OCI-LY7 (cell line): ENCODE measurements around the gene FIBP.

Source experiments
- EZH2phosphoT487 ChIP-seq: fragments of 200-600 bp; sonication (generic); IDR thresholded peaks from 2 replicates; pipeline ENCODE4 v1.6.1; 2018; ENCODE audit warnings: low read depth, borderline replicate concordance, mild to moderate bottlenecking, mixed run types, antibody characterized with exemption, low read length, moderate library complexity, mixed read lengths
- TF ChIP-seq, protein P1 (sequence below): fragments of 200-600 bp; sonication (generic); conservative IDR thresholded peaks from 2 replicates; pipeline ENCODE4 v1.5.1; 2014; ENCODE audit warnings: mild to moderate bottlenecking, antibody characterized with exemption, low read length, moderate library complexity, mixed read lengths

GRCh38 chr11:65857853-65858680 lies 30.2 kb downstream of the FIBP start, which contains the start of gene CFL1:
- TF ChIP-seq, protein P1, sequence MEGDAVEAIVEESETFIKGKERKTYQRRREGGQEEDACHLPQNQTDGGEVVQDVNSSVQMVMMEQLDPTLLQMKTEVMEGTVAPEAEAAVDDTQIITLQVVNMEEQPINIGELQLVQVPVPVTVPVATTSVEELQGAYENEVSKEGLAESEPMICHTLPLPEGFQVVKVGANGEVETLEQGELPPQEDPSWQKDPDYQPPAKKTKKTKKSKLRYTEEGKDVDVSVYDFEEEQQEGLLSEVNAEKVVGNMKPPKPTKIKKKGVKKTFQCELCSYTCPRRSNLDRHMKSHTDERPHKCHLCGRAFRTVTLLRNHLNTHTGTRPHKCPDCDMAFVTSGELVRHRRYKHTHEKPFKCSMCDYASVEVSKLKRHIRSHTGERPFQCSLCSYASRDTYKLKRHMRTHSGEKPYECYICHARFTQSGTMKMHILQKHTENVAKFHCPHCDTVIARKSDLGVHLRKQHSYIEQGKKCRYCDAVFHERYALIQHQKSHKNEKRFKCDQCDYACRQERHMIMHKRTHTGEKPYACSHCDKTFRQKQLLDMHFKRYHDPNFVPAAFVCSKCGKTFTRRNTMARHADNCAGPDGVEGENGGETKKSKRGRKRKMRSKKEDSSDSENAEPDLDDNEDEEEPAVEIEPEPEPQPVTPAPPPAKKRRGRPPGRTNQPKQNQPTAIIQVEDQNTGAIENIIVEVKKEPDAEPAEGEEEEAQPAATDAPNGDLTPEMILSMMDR: no peak
- TF ChIP-seq EZH2phosphoT487: no peak
